ENCODE results near the gene CSNK2A3.

CSNK2A3 gene

GRCh38 chr11:11336664-11337063 lies 16.4 kb downstream of the CSNK2A3 start:
- DNase-seq (ENCODE audit: extremely low read depth, low read depth): no peak
- TF ChIP-seq, protein P1, sequence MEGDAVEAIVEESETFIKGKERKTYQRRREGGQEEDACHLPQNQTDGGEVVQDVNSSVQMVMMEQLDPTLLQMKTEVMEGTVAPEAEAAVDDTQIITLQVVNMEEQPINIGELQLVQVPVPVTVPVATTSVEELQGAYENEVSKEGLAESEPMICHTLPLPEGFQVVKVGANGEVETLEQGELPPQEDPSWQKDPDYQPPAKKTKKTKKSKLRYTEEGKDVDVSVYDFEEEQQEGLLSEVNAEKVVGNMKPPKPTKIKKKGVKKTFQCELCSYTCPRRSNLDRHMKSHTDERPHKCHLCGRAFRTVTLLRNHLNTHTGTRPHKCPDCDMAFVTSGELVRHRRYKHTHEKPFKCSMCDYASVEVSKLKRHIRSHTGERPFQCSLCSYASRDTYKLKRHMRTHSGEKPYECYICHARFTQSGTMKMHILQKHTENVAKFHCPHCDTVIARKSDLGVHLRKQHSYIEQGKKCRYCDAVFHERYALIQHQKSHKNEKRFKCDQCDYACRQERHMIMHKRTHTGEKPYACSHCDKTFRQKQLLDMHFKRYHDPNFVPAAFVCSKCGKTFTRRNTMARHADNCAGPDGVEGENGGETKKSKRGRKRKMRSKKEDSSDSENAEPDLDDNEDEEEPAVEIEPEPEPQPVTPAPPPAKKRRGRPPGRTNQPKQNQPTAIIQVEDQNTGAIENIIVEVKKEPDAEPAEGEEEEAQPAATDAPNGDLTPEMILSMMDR (IDR thresholded peaks at IDR 0.05; ENCODE audit: low read depth, low read length): no peak

GRCh38 chr11:11335043-11335442 lies 18.0 kb downstream of the CSNK2A3 start:
- DNase-seq (ENCODE audit: extremely low read depth, low read depth): no peak

DNA sequence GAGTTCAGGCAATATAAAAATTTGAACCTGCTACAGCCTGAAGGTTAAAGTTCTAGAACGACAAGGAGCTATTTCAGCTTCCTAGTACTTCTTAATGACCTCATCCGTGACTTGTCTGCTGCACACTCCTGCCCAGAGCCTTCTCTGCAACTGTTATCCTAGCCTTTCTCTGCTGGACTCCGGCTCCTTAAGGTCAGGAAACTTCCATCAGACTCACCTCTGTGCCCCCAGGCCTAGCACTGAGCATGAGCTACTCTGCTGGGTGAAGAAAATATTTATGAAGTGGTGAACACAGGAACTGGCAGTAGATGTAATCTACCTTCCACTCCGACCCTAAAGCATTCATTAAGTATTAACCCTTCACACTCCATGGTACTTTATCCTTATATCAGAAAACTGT lies 18.4 kb downstream of the CSNK2A3 start:
- TF ChIP-seq, protein P1 (IDR thresholded peaks at IDR 0.05; ENCODE audit: low read depth, low read length): no peak
- DNase-seq (ENCODE audit: extremely low read depth, low read depth): no peak

More at GRCh38 chr11:11335043-11335442, 18.0 kb downstream of the CSNK2A3 start:
- TF ChIP-seq, protein P1 (IDR thresholded peaks at IDR 0.05; ENCODE audit: low read depth, low read length): no peak

DNA sequence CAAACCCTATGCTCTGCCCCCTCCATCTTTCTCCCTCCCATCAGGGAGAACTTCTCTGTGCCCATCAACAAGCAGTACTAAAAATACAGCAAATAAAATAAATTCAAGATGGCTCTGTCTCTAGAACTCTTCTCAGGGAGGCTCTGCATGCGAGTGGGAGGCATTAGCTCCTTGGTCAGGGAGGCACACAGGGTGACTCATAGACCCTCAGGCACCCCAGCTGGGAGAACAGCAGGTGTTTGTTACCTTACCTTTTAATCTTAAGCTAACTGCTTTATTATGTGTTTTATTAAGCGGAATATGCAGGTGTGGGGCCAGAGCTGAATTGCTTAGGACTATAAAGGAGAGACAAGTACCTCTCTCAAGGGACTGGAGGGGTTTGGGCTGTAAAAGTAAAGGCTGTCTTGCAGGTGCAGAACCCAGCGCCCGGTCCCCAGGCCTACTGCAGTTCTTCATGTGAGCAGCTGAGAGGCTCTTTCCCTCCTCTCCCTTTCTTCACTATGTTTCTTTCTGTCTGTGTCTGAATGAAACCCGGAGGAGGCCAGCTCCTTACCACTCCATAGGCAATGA lies 20.8 kb downstream of the CSNK2A3 start:
- TF ChIP-seq, protein P1 (IDR thresholded peaks at IDR 0.05; ENCODE audit: low read depth, low read length): no peak
- no peak for DNase-seq (ENCODE audit: extremely low read depth, low read depth)

DNA sequence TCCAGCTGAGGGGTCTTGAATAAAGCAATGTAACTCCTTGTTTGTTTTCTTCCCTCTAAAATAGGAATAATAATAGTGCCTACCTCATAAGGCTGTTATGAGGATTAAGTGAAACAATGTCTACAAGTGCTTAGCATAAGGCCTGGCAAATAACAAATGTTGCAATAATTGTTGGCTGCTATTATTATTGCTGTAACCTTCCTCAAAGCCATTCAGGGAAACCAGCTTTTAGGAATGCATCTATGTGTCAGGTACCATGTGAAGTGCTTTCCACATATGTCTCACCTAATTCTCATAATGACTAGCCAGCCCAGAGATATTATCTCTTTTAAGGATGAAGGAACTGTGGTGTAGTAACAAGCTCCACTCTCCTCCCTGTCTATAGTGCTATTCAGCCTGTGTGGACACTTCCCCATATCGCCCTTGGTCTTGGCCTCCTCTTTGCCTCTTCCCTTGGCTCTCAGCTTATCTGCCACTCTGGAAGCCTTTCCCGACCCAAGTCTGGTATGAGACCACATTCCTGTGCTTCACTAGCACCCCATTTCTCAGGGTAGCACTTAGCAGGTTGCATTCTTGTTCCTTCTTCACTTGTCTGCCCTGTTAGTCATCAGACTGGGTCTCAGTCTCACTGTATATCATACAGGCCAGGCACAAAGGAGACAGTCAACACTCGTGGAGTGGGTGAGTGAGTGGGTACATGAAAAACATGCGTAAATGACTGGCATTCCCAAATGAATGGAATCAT lies 23.8 kb downstream of the CSNK2A3 start:
- DNase-seq (ENCODE audit: extremely low read depth, low read depth): no peak
- TF ChIP-seq, protein P1 (IDR thresholded peaks at IDR 0.05; ENCODE audit: low read depth, low read length): no peak

DNA sequence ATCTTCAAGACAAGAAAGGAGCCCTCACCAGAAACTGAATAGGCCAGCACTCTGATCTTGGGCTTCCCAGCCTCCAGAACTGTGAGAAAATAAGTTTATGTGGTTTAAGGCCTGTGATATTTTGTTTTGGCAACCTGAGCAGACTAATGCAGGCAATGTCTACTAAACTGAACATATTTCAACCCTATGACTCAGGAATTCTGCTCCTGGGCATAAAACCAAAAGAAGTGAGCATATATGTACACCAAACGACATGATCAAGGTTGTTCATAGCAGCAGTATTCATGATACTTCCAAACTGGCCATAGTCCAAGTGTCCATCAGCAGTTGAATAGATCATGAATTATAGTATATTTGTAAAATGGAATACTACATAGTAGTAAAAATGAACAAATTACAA lies 29.0 kb downstream of the CSNK2A3 start:
- TF ChIP-seq, protein P1 (IDR thresholded peaks at IDR 0.05; ENCODE audit: low read depth, low read length): no peak
- DNase-seq (ENCODE audit: extremely low read depth, low read depth): no peak

DNA sequence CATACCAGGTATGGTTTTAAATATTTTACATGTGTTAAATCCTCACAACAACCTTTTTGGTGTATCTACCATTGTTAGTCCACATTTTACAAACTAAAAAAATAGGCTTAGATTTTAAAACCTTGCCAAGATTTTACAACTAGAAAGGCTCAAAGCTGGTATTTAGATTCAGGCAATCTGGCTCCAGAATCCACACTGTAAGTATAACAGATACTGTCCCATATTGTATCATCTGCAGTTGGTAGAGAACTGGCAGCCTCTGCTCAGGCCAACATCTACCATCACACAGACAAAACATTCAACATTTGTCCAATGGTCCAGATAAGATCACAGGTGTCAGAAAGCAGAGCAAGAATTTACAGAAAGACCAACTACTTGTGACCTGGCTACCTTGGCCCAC lies 30.9 kb downstream of the CSNK2A3 start:
- DNase-seq (ENCODE audit: extremely low read depth, low read depth): no peak
- TF ChIP-seq, protein P1 (IDR thresholded peaks at IDR 0.05; ENCODE audit: low read depth, low read length): no peak
